Adrenal gland (tissue), 5 donors: ENCODE data around the gene ATP6V0C.

Source experiments
- CTCF ChIP-seq, 6 experiments: fragments of 450-650 bp in 4 of 6; fragments of 200-600 bp in 2 of 6; sonication (generic) in 1 of 6; IDR thresholded peaks; 1 replicate in 5 of 6; 2 replicates in 1 of 6; pipeline versions ENCODE4 v1.5.1 to v1.8.0; 2016 to 2021; ENCODE audit warnings: antibody characterized with exemption in 6 of 6, mild to moderate bottlenecking in 2 of 6, moderate library complexity in 1 of 6
- POLR2A ChIP-seq, 2 donors: fragments of 450-650 bp; IDR thresholded peaks; one replicate each; pipeline ENCODE4 v1.6.1; 2017; ENCODE audit warnings: antibody characterized with exemption in 2 of 2, mild to moderate bottlenecking in 2 of 2, moderate library complexity in 1 of 2
- donor health status: DM: no; HTN: no; CAD: no.

- TF ChIP-seq CTCF (IDR thresholded peaks at IDR 0.05) = peak in 1 of 6 experiments; percentile 4
- no peak for TF ChIP-seq POLR2A (IDR thresholded peaks at IDR 0.05)
Observed at GRCh38 chr16:2512735-2513404, 882 bp upstream of the ATP6V0C start.
